IMR-90 (cell line): ENCODE data around the gene ISM2. TPM values are rescaled to one million over a fixed set of nuclear protein-coding genes. Genes with fewer than 3 reads are reported as not detected.

ENCODE experiments used
- ATAC-seq: fragments of 200-7000 bp; cut with Tn5 transposase; 2 replicates; pipeline ENCODE4 v1.9.1; 2020; ENCODE audit warnings: low read depth, mild to moderate bottlenecking, moderate library complexity
- BruUV-seq: library from RNA; stranded (reverse); fragments of 400-500 nt; replicated peaks from 2 replicates; lab custom pipeline; 2021; lab: Mats Ljungman, UMichigan
- CTCF ChIA-PET: fragments of 300-600 bp; formaldehyde crosslinking; extraction: SDS; loops from one replicate; lab custom pipeline; 2021; ENCODE audit warnings: antibody characterized with exemption; lab: Yijun Ruan, JAX
- POLR2A ChIA-PET: fragments of 300-600 bp; sonication (Branson Sonifier 250); formaldehyde crosslinking; loops from one replicate; lab custom pipeline; 2022; ENCODE audit warnings: antibody characterized with exemption; ENCODE audit not compliant: unreplicated experiment; lab: Charles Lee
- DNase-seq: peaks from one replicate; pipeline ENCODE4 v3.0.0; 2013
- H2AFZ ChIP-seq: replicated peaks from 2 replicates; pipeline ENCODE3; 2013; ENCODE audit warnings: low read length, mild to moderate bottlenecking; ENCODE audit not compliant: poor library complexity
- H2AK5ac ChIP-seq: 2 replicates; pipeline ENCODE4 v1.6.1; 2013; ENCODE audit warnings: low read depth, low read length, inconsistent platforms
- H2AK9ac ChIP-seq: replicated peaks from 2 replicates; pipeline ENCODE3; 2013; ENCODE audit warnings: mild to moderate bottlenecking, low read depth, low read length, moderate library complexity; ENCODE audit not compliant: poor library complexity
- H2BK120ac ChIP-seq: 2 replicates; pipeline ENCODE4 v1.6.1; 2013; ENCODE audit warnings: low read depth, low read length, inconsistent platforms
- H2BK15ac ChIP-seq: 3 replicates; pipeline ENCODE4 v1.6.1; 2013; ENCODE audit warnings: low read depth, low read length, inconsistent platforms
- H2BK20ac ChIP-seq: 2 replicates; pipeline ENCODE4 v1.6.1; 2013; ENCODE audit warnings: low read depth, mild to moderate bottlenecking, inconsistent platforms, low read length, moderate library complexity
- H2BK5ac ChIP-seq: 2 replicates; pipeline ENCODE4 v1.6.1; 2013; ENCODE audit warnings: mild to moderate bottlenecking, low read depth, low read length, inconsistent platforms; ENCODE audit not compliant: poor library complexity, severe bottlenecking
- H3K14ac ChIP-seq: replicated peaks from 2 replicates; pipeline ENCODE4 v1.6.1; 2013; ENCODE audit warnings: low read depth, low read length, inconsistent platforms
- H3K18ac ChIP-seq: 2 replicates; pipeline ENCODE4 v1.6.1; 2013; ENCODE audit warnings: low read depth, low read length, control low read depth
- H3K23ac ChIP-seq: 2 replicates; pipeline ENCODE4 v1.6.1; 2013; ENCODE audit warnings: low read depth, low read length, inconsistent platforms
- H3K27ac ChIP-seq: 2 replicates; pipeline ENCODE4 v1.5.1; 2013; ENCODE audit warnings: mild to moderate bottlenecking, control low read depth, low read length; ENCODE audit not compliant: insufficient read depth
- H3K27me3 ChIP-seq: 2 replicates; pipeline ENCODE4 v1.6.1; 2013; ENCODE audit warnings: low read length; ENCODE audit not compliant: control insufficient read depth, insufficient read depth
- H3K36me3 ChIP-seq: 2 replicates; pipeline ENCODE4 v1.6.1; 2013; ENCODE audit warnings: low read length, mixed read lengths; ENCODE audit not compliant: control insufficient read depth, insufficient read depth
- H3K4ac ChIP-seq: 2 replicates; pipeline ENCODE4 v1.6.1; 2013; ENCODE audit warnings: low read depth, low read length, inconsistent platforms
- H3K4me1 ChIP-seq: 2 replicates; pipeline ENCODE4 v1.6.1; 2013; ENCODE audit warnings: low read length, mixed read lengths; ENCODE audit not compliant: control insufficient read depth, insufficient read depth
- H3K4me2 ChIP-seq: 2 replicates; pipeline ENCODE4 v1.6.1; 2013; ENCODE audit warnings: low read depth, mild to moderate bottlenecking, control low read depth, low read length, moderate library complexity
- H3K4me3 ChIP-seq: 2 replicates; pipeline ENCODE4 v1.5.1; 2013; ENCODE audit warnings: low read depth, mild to moderate bottlenecking, control low read depth, low read length, moderate library complexity; ENCODE audit not compliant: insufficient read depth
- H3K56ac ChIP-seq: 2 replicates; pipeline ENCODE4 v1.6.1; 2013; ENCODE audit warnings: low read length, inconsistent platforms; ENCODE audit not compliant: insufficient read depth; ENCODE audit errors: extremely low read depth
- H3K79me1 ChIP-seq, 2 experiments: 2 replicates each; pipeline ENCODE4 v1.6.1; 2013; ENCODE audit warnings: low read length in 2 of 2, inconsistent platforms in 1 of 2, low read depth in 1 of 2
- H3K9ac ChIP-seq: 2 replicates; pipeline ENCODE4 v1.6.1; 2013; ENCODE audit warnings: low read depth, low read length, control low read depth
- H3K9me1 ChIP-seq: 2 replicates; pipeline ENCODE4 v1.6.1; 2013; ENCODE audit warnings: low read length, inconsistent platforms; ENCODE audit not compliant: insufficient read depth
- H3K9me3 ChIP-seq: 2 replicates; pipeline ENCODE4 v1.6.1; 2013; ENCODE audit warnings: low read length; ENCODE audit not compliant: control insufficient read depth, insufficient read depth
- H4K20me1 ChIP-seq: 2 replicates; pipeline ENCODE4 v1.6.1; 2013; ENCODE audit warnings: low read length, inconsistent platforms; ENCODE audit not compliant: insufficient read depth
- H4K5ac ChIP-seq: 2 replicates; pipeline ENCODE4 v1.6.1; 2013; ENCODE audit warnings: mild to moderate bottlenecking, low read depth, low read length, control low read depth
- H4K8ac ChIP-seq, 2 experiments: 2 replicates each; pipeline ENCODE4 v1.6.1; 2013; ENCODE audit warnings: low read depth in 2 of 2, low read length in 2 of 2, control low read depth in 1 of 2, inconsistent platforms in 1 of 2
- H4K91ac ChIP-seq: 2 replicates; pipeline ENCODE4 v1.6.1; 2013; ENCODE audit warnings: low read depth, low read length, inconsistent platforms; ENCODE audit not compliant: insufficient read depth
- RFX5 ChIP-seq: IDR thresholded peaks from 2 replicates; pipeline ENCODE4 v1.8.0; 2012; ENCODE audit warnings: low read depth, mild to moderate bottlenecking, low read length, moderate library complexity
- WGBS, 2 experiments: methylation state at CpG; one replicate each; pipeline versions ENCODE4 v1.1.5 to v1.1.7; 2013; ENCODE audit warnings: missing lambda C conversion rate in 2 of 2; ENCODE audit not compliant: insufficient read length in 1 of 2; ENCODE audit errors: extremely low coverage in 2 of 2; 5-methylcytosine and 5-hydroxymethylcytosine counted together
- dilution Hi-C: fragments of 300-500 bp; cut with HindIII; formaldehyde crosslinking; loops from one replicate; pipeline ENCODE4 v1.14.3; 2018; ENCODE audit warnings: low sequenced_read_pairs; ENCODE audit not compliant: unreplicated experiment
- in situ Hi-C: fragments of 300-500 bp; cut with MboI; formaldehyde crosslinking; loops from 3 replicates; pipeline ENCODE4 v1.14.3; 2019; ENCODE audit warnings: low sequenced_read_pairs, inconsistent platforms, mixed read lengths
- intact Hi-C: fragments of 100-400 bp; cut with micrococcal nuclease; formaldehyde crosslinking; loops from 2 replicates; pipeline ENCODE4 v1.10.0; 2022
- polyA plus RNA-seq, 3 experiments: library from polyadenylated mRNA; depleted of rRNA; stranded (reverse); fragments of >200 nt; gene quantifications; 2 replicates each; pipeline ENCODE4 v1.2.3, GENCODE V29; 2012; ENCODE audit warnings: low replicate concordance in 1 of 3
- total RNA-seq: library from RNA; depleted of rRNA; stranded (reverse); fragments of >200 nt; gene quantifications from 2 replicates; pipeline ENCODE4 v1.2.3, GENCODE V29; 2012

ISM2 gene
- total and polyA plus RNA-seq, 2 of the 4 experiments (the other 2 are of a cell fraction): under 0.01 to 0.12 TPM

DNA sequence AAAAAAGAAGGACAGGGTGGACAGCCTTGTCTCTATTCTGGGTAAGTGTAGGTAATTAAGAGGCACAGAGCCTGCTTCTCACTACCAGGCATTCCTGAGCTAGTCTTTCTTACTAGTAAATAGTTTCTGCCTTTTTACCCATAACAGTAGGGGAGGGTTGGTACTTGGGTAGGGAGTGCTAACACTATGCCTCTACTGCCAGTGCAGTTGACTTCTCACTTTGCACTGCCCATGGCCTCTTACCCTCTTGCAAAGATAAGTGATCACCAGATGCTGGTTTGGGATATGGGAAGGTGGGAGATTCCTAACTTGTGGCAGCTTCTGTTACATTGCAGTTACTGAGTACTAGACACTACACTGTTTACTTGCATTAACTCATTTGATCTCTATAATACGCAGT lies 29.1 kb downstream of the ISM2 start:
- Histone ChIP-seq H2BK5ac (no peak overlapping the region), H3K56ac (no peak overlapping the region), H3K18ac (no peak overlapping the region), H4K8ac (no peak overlapping the region), H3K4me1 (no peaks in the 10 kb centered on the region), H2AK5ac (no peak overlapping the region), H4K91ac (no peak overlapping the region), H3K36me3 (peaks cover 23% of the 10 kb centered on the region), H4K5ac (no peak overlapping the region), H2BK15ac (no peak overlapping the region), H3K23ac (no peak overlapping the region), H3K4me3 (no peak overlapping the region), H3K27ac (no peak overlapping the region), H2BK120ac (no peak overlapping the region), H2AK9ac (no peak overlapping the region), H2AFZ (no peak overlapping the region), H4K20me1 (no peaks in the 10 kb centered on the region; the same call in 1 of the 2 replicates), H3K9me1 (no peaks in the 10 kb centered on the region; the same call in 1 of the 2 replicates), H2BK20ac (no peak overlapping the region), H3K14ac (no peak overlapping the region), H3K9me3 (no peaks in the 10 kb centered on the region), H3K79me1 (no peaks in the 10 kb centered on the region), H3K27me3 (peaks cover 10% of the 10 kb centered on the region), H3K4me2 (no peak overlapping the region), H3K4ac (no peak overlapping the region), H3K9ac (no peak overlapping the region)
- BruUV-seq: no TSS peak
- DNase-seq: no peak
- WGBS, 2 experiments: no CpG with 5 or more reads among the region's 1 CpG
- CTCF ChIA-PET: interaction anchor here (0.8 to 2.2 kb wide), 3 partner anchors 10 to 12 kb away, joined by 3 to 8 read pairs (median 3); no protein-coding TSS in a partner anchor
- POLR2A ChIA-PET: no interaction called here
- no peak for TF ChIP-seq RFX5
- dilution Hi-C loops: no loop called here
- in situ Hi-C loops: loop anchor here (10.0 kb wide), 1 partner anchor 245 kb away; no protein-coding TSS in a partner anchor
- no peak for ATAC-seq
- intact Hi-C loops: no loop called here
